ENCODE measurements around the gene EMCN.
A peak's percentile ranks its signal among the peaks of the same experiment; 100 is the strongest.

EMCN gene

DNA sequence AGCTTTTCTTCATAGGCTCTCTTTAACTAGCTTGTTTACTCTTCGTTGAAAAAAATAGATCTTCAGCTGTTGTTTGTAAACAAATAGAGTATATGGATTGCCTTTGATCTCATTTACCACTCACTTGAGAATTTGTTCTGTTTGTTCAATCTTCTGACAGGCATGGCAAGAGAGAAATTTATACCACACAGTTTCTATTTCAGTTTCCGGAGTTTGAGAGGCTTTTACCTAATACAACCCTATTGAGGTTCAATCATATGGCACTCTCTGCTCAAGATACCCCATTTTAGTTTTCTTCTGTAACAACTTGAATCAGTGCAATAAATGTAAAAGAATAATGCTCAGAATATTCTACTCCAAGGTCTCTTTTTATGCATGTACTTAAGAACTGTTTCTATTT, 148.0 kb downstream of the EMCN start:
- no peak overlapping the region for H3K4me3 ChIP-seq (ENCODE audit: low read depth, low read length)
- TF ChIP-seq, protein P1, sequence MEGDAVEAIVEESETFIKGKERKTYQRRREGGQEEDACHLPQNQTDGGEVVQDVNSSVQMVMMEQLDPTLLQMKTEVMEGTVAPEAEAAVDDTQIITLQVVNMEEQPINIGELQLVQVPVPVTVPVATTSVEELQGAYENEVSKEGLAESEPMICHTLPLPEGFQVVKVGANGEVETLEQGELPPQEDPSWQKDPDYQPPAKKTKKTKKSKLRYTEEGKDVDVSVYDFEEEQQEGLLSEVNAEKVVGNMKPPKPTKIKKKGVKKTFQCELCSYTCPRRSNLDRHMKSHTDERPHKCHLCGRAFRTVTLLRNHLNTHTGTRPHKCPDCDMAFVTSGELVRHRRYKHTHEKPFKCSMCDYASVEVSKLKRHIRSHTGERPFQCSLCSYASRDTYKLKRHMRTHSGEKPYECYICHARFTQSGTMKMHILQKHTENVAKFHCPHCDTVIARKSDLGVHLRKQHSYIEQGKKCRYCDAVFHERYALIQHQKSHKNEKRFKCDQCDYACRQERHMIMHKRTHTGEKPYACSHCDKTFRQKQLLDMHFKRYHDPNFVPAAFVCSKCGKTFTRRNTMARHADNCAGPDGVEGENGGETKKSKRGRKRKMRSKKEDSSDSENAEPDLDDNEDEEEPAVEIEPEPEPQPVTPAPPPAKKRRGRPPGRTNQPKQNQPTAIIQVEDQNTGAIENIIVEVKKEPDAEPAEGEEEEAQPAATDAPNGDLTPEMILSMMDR (conservative IDR thresholded peaks at IDR 0.05; ENCODE audit: low read depth, low read length), result no peak
- no peak for DNase-seq (ENCODE audit: low read depth)

DNA sequence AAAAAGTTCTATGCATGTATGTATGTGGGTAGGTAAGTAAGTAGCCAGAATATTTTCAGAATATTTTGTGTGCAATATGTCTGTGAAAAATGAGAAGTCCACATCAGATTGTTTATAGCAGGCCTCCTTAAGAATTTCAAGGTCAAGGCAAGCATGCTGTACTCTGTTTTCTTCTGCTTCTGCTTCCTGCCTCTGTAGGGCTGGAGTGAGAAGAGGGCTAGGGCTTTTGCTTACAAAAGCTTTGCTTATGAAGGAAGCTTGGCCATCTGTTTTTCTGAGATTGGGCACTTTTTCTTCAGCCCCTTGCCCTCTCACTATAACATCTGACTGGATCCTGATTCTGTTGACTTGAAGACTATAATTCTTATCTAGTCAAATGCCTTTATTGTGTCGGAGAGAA, 150.4 kb downstream of the EMCN start:
- H3K4me3 ChIP-seq (ENCODE audit: low read depth, low read length), result no peak overlapping the region
- TF ChIP-seq, protein P1 (conservative IDR thresholded peaks at IDR 0.05; ENCODE audit: low read depth, low read length), result no peak
- peak; percentile 94 for DNase-seq (ENCODE audit: low read depth)

DNA sequence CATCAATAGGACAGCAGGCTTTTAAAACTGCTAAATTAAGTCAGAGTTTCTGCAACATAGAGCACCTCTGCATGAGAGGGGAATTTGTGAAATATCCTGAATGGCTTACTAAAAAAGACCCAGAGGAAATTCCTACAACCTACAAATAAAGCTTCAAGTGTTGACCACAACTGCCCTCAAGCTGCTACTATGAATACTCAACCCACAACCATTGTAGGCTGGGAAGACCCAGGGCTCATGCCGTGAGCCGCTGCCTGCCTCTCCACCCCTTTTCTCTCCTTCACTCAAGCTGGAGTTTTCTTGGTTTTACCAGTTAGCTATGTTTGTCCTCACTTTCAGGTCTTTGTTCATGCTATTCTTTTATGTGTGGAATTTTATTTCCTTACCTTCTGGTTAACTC, 151.6 kb downstream of the EMCN start:
- TF ChIP-seq, protein P1 (conservative IDR thresholded peaks at IDR 0.05; ENCODE audit: low read depth, low read length), result peak; percentile 9
- peak; percentile 83 for DNase-seq (ENCODE audit: low read depth)
- no peak overlapping the region for H3K4me3 ChIP-seq (ENCODE audit: low read depth, low read length)

DNA sequence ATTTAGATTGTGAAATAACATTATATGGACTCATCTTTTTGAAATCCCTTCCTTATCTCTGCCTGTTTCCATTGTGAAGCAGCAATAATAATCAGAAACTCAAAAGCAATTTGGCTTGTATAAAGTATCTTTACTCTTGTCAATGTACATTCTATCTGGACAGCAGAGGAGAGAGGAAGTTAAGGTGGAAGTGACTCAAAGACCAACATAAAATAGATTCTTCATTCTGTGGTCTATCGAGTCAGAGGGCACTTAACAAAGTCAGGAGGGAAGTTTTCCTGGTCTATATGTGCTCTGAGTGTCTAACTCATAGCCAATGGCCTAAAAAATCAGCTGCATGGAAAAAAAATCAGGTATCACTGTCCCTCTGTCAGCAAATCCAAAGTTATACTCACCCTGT, 155.5 kb downstream of the EMCN start:
- H3K4me3 ChIP-seq (ENCODE audit: low read depth, low read length), result no peak overlapping the region

DNA sequence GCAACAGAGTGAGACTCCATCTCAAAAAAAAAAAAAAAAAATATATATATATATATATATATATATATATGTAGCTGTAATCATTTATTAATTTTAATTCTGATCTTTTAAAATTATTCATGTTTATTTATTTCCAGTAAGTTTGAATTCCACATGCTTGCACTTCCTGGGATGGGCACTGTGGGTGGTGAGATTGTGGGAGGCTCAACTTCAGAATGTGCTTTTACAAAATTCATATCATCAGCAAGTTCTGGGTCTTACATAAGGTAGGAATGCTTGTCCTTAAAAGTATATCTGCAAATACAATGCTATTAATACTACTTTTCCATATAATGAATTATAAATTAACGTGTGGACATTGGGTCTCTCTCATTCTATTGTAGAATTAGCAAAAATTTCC, 156.5 kb downstream of the EMCN start:
- DNase-seq (ENCODE audit: low read depth), result no peak
- no peak overlapping the region for H3K4me3 ChIP-seq (ENCODE audit: low read depth, low read length)
- TF ChIP-seq, protein P1 (conservative IDR thresholded peaks at IDR 0.05; ENCODE audit: low read depth, low read length), result no peak

More for the DNA sequence above, 155.5 kb downstream of the EMCN start:
- TF ChIP-seq, protein P1 (conservative IDR thresholded peaks at IDR 0.05; ENCODE audit: low read depth, low read length), result no peak
- DNase-seq (ENCODE audit: low read depth), result peak; percentile 54

DNA sequence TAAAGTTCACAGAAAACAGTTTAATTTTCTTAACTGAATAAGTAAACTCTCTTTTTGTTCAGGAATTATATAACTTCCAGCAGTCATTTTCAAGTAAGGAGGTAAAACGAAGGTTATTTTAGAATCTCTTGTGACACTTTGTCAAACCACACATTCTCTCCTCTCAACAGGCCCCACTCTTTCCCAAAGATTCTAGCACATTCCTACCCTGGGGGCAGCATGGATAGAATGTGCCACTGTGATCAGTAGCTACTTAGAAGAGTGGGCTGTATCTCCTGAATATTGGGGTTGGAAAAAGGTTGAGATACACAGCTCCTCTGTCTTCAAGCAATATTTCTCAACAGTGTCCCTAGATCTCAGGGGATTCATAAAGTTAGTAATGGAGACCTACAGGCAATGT, 157.6 kb downstream of the EMCN start:
- DNase-seq (ENCODE audit: low read depth), result no peak
- TF ChIP-seq, protein P1 (conservative IDR thresholded peaks at IDR 0.05; ENCODE audit: low read depth, low read length), result no peak
- H3K4me3 ChIP-seq (ENCODE audit: low read depth, low read length), result no peak overlapping the region

DNA sequence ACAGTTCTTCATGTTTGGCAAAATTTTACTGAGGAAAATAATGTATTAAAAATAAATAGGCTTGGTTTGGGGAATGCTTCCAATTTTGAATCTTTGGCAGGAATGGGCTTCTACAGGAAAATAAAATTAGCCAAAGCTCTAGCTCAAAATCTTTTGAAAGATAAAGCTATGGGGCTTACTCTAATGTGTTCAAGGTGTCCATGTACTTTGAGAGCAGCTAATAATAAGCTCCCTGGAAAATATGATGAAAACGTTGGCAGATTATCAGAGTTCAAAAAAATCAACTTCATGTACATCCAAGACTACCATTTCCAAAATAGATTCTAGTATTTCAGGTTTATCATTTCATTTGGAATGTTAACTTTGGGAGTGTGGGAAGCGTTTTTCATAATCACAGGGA, 158.4 kb downstream of the EMCN start:
- no peak overlapping the region for H3K4me3 ChIP-seq (ENCODE audit: low read depth, low read length)
- no peak for DNase-seq (ENCODE audit: low read depth)
- TF ChIP-seq, protein P1 (conservative IDR thresholded peaks at IDR 0.05; ENCODE audit: low read depth, low read length), result no peak
